ENCODE results near the gene PRPS1. TPM values are rescaled to one million over a fixed set of nuclear protein-coding genes. Genes with fewer than 3 reads are reported as not detected.
"Not testable (repeated sequence)": the region's sequence is repeated elsewhere in the genome, so short reads cannot be mapped to it uniquely, and the experiment has no call there.

PRPS1 gene
- total RNA-seq, 3 donors from 2014 or later (not counting 1 experiment from before 2014, with no cell fraction given): 43.7 to 51.5 (median 49.3) TPM

DNA sequence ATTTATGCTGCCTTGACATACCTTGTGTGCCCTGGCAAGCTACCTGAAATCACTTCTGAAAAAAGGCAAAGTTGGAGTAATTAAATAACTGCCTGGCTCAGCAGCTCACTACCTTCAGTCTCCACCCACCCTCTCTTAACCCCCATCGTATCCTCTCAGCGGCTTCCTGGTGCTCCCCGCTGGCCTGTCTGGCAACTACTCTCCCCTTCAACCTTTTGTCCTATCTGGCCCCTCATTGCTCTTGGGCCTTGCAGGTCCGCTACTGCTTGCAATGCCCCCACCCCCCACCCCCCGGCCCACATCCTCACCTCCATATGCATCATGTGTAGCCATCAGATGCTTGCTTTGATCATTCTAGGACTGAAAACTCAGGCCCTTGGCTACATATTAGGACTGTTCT, 34.5 kb downstream of the PRPS1 start:
- TF ChIP-seq CTCF (IDR thresholded peaks at IDR 0.05): no peak

GRCh38 chrX:107666931-107667330, 38.6 kb downstream of the PRPS1 start:
- Mint-ChIP-seq H3K9me3 (no peaks in the 10 kb centered on the region), H3K4me1 (no peaks in the 10 kb centered on the region), H3K36me3 (no peaks in the 10 kb centered on the region), H3K4me3 (no peak overlapping the region), H3K27me3 (ENCODE audit: low read depth in 2 of 2) (peaks cover 3 to 19% of the 10 kb centered on the region in 2 donors), H3K27ac (no peak overlapping the region)
- Histone ChIP-seq H3K36me3 (ENCODE audit: control insufficient read depth, insufficient read depth, low read length) (no peaks in the 10 kb centered on the region), H3K4me1 (ENCODE audit: control insufficient read depth, insufficient read depth, low read length) (no peaks in the 10 kb centered on the region), H3K27ac (ENCODE audit: low read length) (no peak overlapping the region), H3K4me3 (ENCODE audit: low read length) (no peak overlapping the region), H3K27me3 (ENCODE audit: control insufficient read depth, insufficient read depth, low read length) (no peaks in the 10 kb centered on the region), H3K9me3 (ENCODE audit: control insufficient read depth, insufficient read depth, low read length) (no peaks in the 10 kb centered on the region)
- 100% methylated on average over 1 of the region's 1 CpG for WGBS (ENCODE audit: insufficient coverage)
- ATAC-seq (no peak), DNase-seq (no peak)
- no peak for TF ChIP-seq CTCF (IDR thresholded peaks at IDR 0.05)
- intact Hi-C loops (cut with micrococcal nuclease): no loop called here

More for the DNA sequence above, 34.5 kb downstream of the PRPS1 start:
- H3K36me3 ChIP-seq (ENCODE audit: control insufficient read depth, insufficient read depth, low read length): no peaks in the 10 kb centered on the region
- H3K27ac ChIP-seq (ENCODE audit: low read length): no peak overlapping the region
- no peak overlapping the region for H3K4me3 ChIP-seq (ENCODE audit: low read length)
- 93% methylated on average over 5 of the region's 5 CpGs for WGBS (ENCODE audit: insufficient coverage)
- Mint-ChIP-seq H3K4me3 (no peak overlapping the region), H3K4me1 (no peaks in the 10 kb centered on the region), H3K27ac (no peak overlapping the region), H3K36me3 (no peaks in the 10 kb centered on the region), H3K9me3 (no peaks in the 10 kb centered on the region), H3K27me3 (ENCODE audit: low read depth in 2 of 2) (peaks cover 3 to 20% of the 10 kb centered on the region in 2 donors)
- no peaks in the 10 kb centered on the region for H3K4me1 ChIP-seq (ENCODE audit: control insufficient read depth, insufficient read depth, low read length)
- ATAC-seq (no peak), DNase-seq (no peak)
- no peaks in the 10 kb centered on the region for H3K9me3 ChIP-seq (ENCODE audit: control insufficient read depth, insufficient read depth, low read length)
- intact Hi-C loops (cut with micrococcal nuclease): no loop called here
- no peaks in the 10 kb centered on the region for H3K27me3 ChIP-seq (ENCODE audit: control insufficient read depth, insufficient read depth, low read length)

- no peak for TF ChIP-seq CTCF (IDR thresholded peaks at IDR 0.05)
- Histone ChIP-seq H3K4me3 (ENCODE audit: low read length) (no peak overlapping the region), H3K4me1 (ENCODE audit: control insufficient read depth, insufficient read depth, low read length) (no peaks in the 10 kb centered on the region), H3K36me3 (ENCODE audit: control insufficient read depth, insufficient read depth, low read length) (no peaks in the 10 kb centered on the region), H3K27me3 (ENCODE audit: control insufficient read depth, insufficient read depth, low read length) (no peaks in the 10 kb centered on the region), H3K27ac (ENCODE audit: low read length) (no peak overlapping the region), H3K9me3 (ENCODE audit: control insufficient read depth, insufficient read depth, low read length) (no peaks in the 10 kb centered on the region)
- DNase-seq: no peak
- H3K27me3 Mint-ChIP-seq (ENCODE audit: low read depth in 2 of 2): peaks cover 3 to 14% of the 10 kb centered on the region in 2 donors
- ATAC-seq: no peak
- no peaks in the 10 kb centered on the region for H3K4me1 Mint-ChIP-seq
- no peak overlapping the region for H3K27ac Mint-ChIP-seq
- intact Hi-C loops (cut with micrococcal nuclease): no loop called here
- WGBS (ENCODE audit: insufficient coverage): 90% methylated on average over 1 of the region's 1 CpG
- no peak overlapping the region for H3K4me3 Mint-ChIP-seq
- H3K9me3 Mint-ChIP-seq: no peaks in the 10 kb centered on the region
- no peaks in the 10 kb centered on the region for H3K36me3 Mint-ChIP-seq
These were observed 39.1 kb downstream of the PRPS1 start for GRCh38 chrX:107667426-107667825.

DNA sequence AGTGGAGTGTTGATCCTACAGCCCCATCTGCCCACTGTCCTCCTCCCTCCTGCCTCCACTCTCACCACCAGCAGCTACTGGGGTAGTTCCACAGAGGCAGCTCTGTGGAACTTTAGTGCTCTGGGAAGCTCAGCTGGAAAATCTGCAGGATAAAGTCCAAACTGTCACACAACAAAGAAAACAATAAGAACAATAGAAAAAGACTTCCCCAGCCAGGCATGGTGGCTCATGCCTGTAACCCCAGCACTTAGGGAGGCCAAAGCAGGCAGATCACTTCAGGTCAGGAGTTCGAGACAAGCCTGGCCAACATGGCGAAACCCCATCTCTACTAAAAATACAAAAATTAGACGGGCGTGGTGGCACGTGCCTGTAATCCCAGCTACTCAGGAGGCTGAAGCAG, 40.4 kb downstream of the PRPS1 start:
- WGBS (ENCODE audit: insufficient coverage): 90% methylated on average over 2 of the region's 5 CpGs
- H3K4me1 Mint-ChIP-seq; H3K27ac Mint-ChIP-seq; H3K36me3 Mint-ChIP-seq; H3K4me3 ChIP-seq (ENCODE audit: low read length); intact Hi-C loops (cut with micrococcal nuclease); H3K4me3 Mint-ChIP-seq; DNase-seq; H3K9me3 Mint-ChIP-seq; H3K27me3 ChIP-seq (ENCODE audit: control insufficient read depth, insufficient read depth, low read length); H3K36me3 ChIP-seq (ENCODE audit: control insufficient read depth, insufficient read depth, low read length); H3K9me3 ChIP-seq (ENCODE audit: control insufficient read depth, insufficient read depth, low read length); H3K27ac ChIP-seq (ENCODE audit: low read length); ATAC-seq: not testable (repeated sequence)
- H3K4me1 ChIP-seq (ENCODE audit: control insufficient read depth, insufficient read depth, low read length): peaks cover 12% of the 10 kb centered on the region
- peaks cover 3 to 11% of the 10 kb centered on the region in 2 donors for H3K27me3 Mint-ChIP-seq (ENCODE audit: low read depth in 2 of 2)
